NB4 (cell line): ENCODE results near the gene KLHDC7A.

Experiments
- TF ChIP-seq, protein P1 (sequence below): IDR thresholded peaks from one replicate; pipeline ENCODE4 v1.5.1; 2012; ENCODE audit warnings: low read depth, low read length
- TF ChIP-seq, protein P2 (sequence below): IDR thresholded peaks from 2 replicates; pipeline ENCODE4 v1.6.1; 2011; ENCODE audit warnings: low read depth, low read length

DNA sequence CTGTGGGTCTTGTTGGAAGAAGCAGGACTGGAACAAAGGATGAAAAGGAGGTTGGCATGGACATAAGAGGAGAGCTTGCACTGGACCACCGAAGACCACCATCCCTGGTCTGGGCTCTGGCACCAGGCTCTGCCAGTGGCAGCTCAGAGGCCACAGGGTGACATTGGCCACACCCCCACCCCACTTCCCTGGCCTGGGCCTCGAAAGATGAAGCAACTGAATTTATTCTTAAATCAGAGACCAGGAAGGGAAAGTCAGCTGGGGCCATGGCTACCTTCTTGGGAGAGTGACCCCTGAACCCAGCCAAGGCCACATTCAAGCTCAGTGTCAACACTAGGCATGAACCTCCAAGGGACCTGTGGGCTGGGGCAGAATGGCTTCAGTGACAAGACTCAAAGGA is 4.0 kb downstream of the KLHDC7A start:
- TF ChIP-seq, protein P1, sequence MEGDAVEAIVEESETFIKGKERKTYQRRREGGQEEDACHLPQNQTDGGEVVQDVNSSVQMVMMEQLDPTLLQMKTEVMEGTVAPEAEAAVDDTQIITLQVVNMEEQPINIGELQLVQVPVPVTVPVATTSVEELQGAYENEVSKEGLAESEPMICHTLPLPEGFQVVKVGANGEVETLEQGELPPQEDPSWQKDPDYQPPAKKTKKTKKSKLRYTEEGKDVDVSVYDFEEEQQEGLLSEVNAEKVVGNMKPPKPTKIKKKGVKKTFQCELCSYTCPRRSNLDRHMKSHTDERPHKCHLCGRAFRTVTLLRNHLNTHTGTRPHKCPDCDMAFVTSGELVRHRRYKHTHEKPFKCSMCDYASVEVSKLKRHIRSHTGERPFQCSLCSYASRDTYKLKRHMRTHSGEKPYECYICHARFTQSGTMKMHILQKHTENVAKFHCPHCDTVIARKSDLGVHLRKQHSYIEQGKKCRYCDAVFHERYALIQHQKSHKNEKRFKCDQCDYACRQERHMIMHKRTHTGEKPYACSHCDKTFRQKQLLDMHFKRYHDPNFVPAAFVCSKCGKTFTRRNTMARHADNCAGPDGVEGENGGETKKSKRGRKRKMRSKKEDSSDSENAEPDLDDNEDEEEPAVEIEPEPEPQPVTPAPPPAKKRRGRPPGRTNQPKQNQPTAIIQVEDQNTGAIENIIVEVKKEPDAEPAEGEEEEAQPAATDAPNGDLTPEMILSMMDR: no peak
- TF ChIP-seq, protein P2, sequence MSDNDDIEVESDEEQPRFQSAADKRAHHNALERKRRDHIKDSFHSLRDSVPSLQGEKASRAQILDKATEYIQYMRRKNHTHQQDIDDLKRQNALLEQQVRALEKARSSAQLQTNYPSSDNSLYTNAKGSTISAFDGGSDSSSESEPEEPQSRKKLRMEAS: no peak
